ENCODE results near the gene CDYL2. TPM values are rescaled to one million over a fixed set of nuclear protein-coding genes. Genes with fewer than 3 reads are reported as not detected.

The CDYL2 gene
- total RNA-seq (1 to 10 TPM; 1.0 to 2.2 (median 1.4) TPM), polyA plus RNA-seq (under 1 TPM; 0.23 to 0.40 (median 0.30) TPM)
- long read RNA-seq, donor 1: 0 reads
- long read RNA-seq, donor 2: 0 reads

- peak in 1 of 2 donors; percentile 19 for DNase-seq
- Histone ChIP-seq H3K9me3 (no peaks in the 10 kb centered on the region), H3K4me1 (no peaks in the 10 kb centered on the region), H3K36me3 (ENCODE audit: insufficient read depth in 1 of 2, low read depth in 1 of 2) (no peaks in the 10 kb centered on the region), H3K4me3 (peak within 1 kb of the TSS; percentile 66), H3K27me3 (ENCODE audit: insufficient read depth in 3 of 3, low read length in 2 of 3) (peaks cover 0 to 32% (median 3%) of the 10 kb centered on the region in 3 donors), H3K27ac (no peak within 1 kb of the TSS)
- TF ChIP-seq CTCF (IDR thresholded peaks at IDR 0.05): no peak
- ATAC-seq: no peak
- 3 to 12% (median 8%) methylated on average over 17 to 63 of the region's 63 CpGs for WGBS, 3 donors
- intact Hi-C loops (cut with DNase I): no loop called here
Measured at GRCh38 chr16:80804526-80805383, at the start of gene CDYL2. TSS of gene CDYL2 (minus strand) at chr16:80804598. CDS start at chr16:80804173, 425 bp downstream.

DNA sequence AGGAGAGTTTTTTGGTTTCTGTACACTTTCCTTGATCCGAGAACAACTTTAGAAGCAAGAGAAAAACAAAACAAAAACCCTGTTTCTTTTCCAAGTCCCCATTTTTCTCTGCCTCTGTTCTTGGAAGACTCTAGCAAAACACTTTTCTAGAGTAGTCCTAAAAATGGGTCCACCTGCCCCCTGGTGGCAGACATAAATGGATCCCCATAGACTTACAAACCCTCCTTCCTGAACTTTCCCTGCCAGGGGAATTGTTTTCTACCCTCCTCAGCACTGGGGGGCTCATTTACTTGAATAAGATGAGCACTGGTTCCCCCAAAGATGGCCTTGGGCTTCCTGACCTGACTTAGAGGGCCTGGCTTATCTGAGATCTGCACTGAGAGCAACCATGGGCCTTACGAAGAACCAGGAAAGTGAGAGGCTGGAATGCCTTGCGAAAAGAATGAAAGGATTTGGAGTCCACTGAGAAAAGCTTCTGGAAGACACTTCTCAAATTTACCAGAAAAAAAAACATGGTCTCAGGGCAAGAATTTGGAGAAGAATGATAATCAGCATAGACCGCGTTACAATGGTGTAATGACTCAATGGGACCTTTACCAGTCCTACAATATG, 48.0 kb upstream of the CDYL2 start:
- H3K36me3 ChIP-seq (ENCODE audit: insufficient read depth in 1 of 2, low read depth in 1 of 2): no peaks in the 10 kb centered on the region
- TF ChIP-seq CTCF (IDR thresholded peaks at IDR 0.05): no peak
- no peaks in the 10 kb centered on the region for H3K9me3 ChIP-seq
- no peaks in the 10 kb centered on the region for H3K27me3 ChIP-seq (ENCODE audit: insufficient read depth in 3 of 3, low read length in 2 of 3)
- DNase-seq: no peak
- H3K27ac ChIP-seq: no peak overlapping the region
- no peaks in the 10 kb centered on the region for H3K4me1 ChIP-seq
- WGBS, 3 donors: 92 to 93% (median 92%) methylated on average over 5 of the region's 5 CpGs
- intact Hi-C loops (cut with DNase I): no loop called here
- H3K4me3 ChIP-seq: no peak overlapping the region
- no peak for ATAC-seq

DNA sequence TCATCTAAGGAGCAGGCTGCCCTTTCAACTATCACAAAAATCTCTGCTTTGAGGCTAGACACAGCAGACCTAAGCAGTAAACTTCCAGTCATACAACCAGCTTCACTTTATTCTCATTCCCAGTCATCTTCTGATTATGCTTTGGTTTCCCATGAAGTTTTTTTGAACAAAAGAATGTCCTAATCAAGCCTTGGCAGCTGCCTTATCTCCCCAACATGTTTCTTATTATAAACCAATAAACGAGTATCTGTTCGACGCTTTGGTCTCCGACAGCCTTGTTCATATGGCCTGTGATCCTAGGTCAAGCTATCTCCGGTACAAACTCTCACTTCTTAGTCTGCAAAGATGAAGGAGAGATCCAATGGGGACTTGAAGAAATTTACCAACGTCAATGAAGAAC, 47.4 kb upstream of the CDYL2 start:
- ATAC-seq: no peak
- intact Hi-C loops (cut with DNase I): no loop called here

GRCh38 chr16:80850757-80851156, 46.4 kb upstream of the CDYL2 start:
- Histone ChIP-seq H3K27ac (no peak overlapping the region), H3K36me3 (ENCODE audit: insufficient read depth in 1 of 2, low read depth in 1 of 2) (no peaks in the 10 kb centered on the region), H3K27me3 (ENCODE audit: insufficient read depth in 3 of 3, low read length in 2 of 3) (no peaks in the 10 kb centered on the region), H3K9me3 (no peaks in the 10 kb centered on the region), H3K4me3 (no peak overlapping the region), H3K4me1 (no peaks in the 10 kb centered on the region)
- ATAC-seq (no peak), DNase-seq (no peak)
- intact Hi-C loops (cut with DNase I): no loop called here
- TF ChIP-seq CTCF (IDR thresholded peaks at IDR 0.05): no peak

More for the DNA sequence above, 47.4 kb upstream of the CDYL2 start:
- no peaks in the 10 kb centered on the region for H3K27me3 ChIP-seq (ENCODE audit: insufficient read depth in 3 of 3, low read length in 2 of 3)
- no peaks in the 10 kb centered on the region for H3K9me3 ChIP-seq
- no peak overlapping the region for H3K27ac ChIP-seq
- no peak overlapping the region for H3K4me3 ChIP-seq
- no peak for TF ChIP-seq CTCF (IDR thresholded peaks at IDR 0.05)
- no peaks in the 10 kb centered on the region for H3K4me1 ChIP-seq
- DNase-seq: no peak
- H3K36me3 ChIP-seq (ENCODE audit: insufficient read depth in 1 of 2, low read depth in 1 of 2): no peaks in the 10 kb centered on the region
- 83 to 87% (median 85%) methylated on average over 6 of the region's 6 CpGs for WGBS, 3 donors
